Left lobe of liver (tissue), 2 donors: ENCODE results near the gene LHPP. TPM values are rescaled to one million over a fixed set of nuclear protein-coding genes. Genes with fewer than 3 reads are reported as not detected.

Experiments used
- ATAC-seq: fragments of 200-7000 bp; cut with Tn5 transposase; one replicate; pipeline ENCODE4 v1.9.1; 2020; ENCODE audit warnings: mild to moderate bottlenecking, moderate library complexity
- DNase-seq: peaks from one replicate; pipeline ENCODE4 v3.0.0-alpha.2; 2020; ENCODE audit warnings: low spot score
- total RNA-seq: library from RNA; stranded (reverse); gene quantifications from one replicate; pipeline ENCODE4 v1.2.1, GENCODE V29; 2021
- donor health status: DM: no; HTN: no; CAD: no; lungs with moderate emphysema.
- donor health status: DM: no; HTN: yes; CAD: no.

Gene LHPP
- total RNA-seq, 1 donor from 2014 or later = 52.0 TPM

DNA sequence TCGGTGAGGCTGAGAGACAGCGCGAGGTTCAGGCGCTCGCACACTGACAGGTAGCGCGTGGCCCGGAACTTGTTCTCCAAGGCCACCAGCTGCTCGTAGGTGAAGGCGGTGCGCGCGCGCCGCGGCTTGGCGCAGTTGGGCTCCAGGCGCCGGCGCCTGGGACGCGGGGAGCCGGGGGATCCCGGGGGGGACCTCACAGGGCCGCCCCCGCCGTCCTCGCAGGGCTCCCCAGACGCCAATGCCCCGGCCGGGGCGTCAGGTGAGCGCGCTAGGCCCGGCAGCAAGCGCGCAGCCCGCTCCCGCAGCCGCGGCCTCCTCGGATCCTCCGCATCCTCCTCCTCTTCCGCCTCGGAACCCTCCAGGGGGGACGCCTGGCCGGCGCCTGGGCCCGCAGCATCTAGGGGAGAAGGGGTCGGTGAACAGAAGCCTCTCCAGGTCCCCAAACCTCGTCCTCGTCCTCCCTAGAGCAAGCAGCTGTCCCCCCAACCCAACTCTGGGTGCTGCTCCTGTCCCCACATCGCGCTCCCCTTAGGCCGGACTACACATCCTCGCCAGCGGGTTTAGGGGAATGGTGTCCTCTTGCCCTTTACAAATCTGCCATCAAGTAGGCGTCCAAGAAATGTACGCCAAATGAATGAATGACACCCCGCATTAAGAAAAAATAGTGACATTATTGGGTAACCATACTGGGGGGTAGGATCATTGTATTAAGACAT, 13.7 kb upstream of the LHPP start:
- no peak for DNase-seq

DNA sequence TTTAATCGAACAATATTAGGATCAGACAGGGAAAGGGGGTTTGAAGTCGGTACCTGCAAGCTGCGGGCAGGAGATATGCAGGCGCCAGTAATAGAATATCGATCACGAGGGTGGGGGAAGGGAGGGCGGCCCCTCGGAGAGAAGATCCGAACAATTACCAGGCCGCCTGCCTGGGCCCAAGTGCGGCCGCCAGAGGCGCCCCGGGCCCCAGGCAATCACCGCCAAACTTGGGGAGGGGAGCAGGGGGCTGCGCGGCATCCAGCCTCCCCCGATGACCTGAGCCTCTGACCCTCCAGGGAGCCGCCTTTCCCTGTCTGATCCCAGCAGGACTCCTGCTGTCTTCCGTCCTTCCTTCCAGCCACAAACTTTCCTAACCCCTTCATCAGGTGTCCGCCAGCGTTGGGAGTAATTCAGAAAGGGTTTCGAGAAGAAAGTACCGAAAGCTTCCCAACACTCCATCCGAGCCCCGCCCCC, 12.9 kb upstream of the LHPP start:
- ATAC-seq (no peak), DNase-seq (no peak)

More for the DNA sequence above, 13.7 kb upstream of the LHPP start:
- ATAC-seq = peak; percentile 67

GRCh38 chr10:124449170-124450011, 12.2 kb upstream of the LHPP start:
- ATAC-seq = peak; percentile 38
- DNase-seq = no peak

DNA sequence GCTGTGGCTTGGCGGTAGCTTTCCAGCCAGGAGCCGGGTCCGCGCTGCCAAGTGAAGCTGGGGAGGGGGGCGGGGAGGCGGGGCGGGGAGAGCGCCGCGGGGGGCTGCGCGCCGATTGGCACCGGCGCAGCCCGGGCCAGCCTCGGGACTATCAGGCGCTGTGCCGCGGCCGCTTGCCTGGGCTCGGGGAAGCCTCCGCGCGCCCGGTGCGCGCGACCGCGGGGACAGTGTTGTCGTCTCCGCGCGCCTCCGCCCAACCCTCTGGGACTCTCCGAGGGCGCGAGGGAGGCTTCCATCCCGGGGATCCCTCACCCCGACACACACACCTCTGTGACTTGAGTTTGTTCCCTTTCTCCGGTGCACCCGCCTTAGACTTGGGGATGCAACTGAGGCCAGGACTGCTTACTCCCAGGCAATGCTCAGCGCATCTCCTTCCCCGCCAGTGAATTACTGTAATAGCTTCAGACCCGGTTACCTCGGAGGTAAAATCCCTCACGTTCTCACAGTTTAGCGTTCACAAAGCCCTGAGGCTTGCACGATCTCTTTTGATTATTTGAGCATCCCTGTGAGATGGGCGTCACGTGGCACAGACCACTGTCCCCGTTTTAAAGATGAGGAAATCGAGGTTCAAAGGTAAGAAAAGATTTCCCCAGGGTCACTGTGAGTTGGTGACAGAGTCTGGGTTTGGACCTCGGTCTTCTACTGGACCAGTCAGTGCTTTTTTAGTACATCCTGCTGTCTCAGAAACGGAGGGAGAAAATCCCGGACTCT, 11.4 kb upstream of the LHPP start, which contains the start of gene NKX1-2:
Gene NKX1-2, minus strand, starts transcription at position 24 of the 771 bp plus-strand sequence. CDS start 92 bp downstream, outside the sequence.
- DNase-seq (no peak), ATAC-seq (peak; percentile 53)

DNA sequence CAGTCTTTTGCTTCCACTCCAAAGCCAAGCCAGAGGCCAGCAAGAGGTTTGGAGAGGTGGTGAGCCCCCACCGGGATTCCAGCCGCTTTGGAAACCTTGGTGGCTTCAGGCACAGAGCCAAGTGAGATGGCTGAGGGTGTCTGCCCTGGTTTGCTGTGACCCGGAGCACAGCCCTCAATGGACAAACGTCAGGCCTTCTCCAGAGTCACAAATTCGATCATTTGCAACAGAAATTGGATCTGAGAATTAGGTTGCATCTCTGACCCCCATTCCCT, 10.9 kb upstream of the LHPP start:
- no peak for ATAC-seq
- DNase-seq = no peak

DNA sequence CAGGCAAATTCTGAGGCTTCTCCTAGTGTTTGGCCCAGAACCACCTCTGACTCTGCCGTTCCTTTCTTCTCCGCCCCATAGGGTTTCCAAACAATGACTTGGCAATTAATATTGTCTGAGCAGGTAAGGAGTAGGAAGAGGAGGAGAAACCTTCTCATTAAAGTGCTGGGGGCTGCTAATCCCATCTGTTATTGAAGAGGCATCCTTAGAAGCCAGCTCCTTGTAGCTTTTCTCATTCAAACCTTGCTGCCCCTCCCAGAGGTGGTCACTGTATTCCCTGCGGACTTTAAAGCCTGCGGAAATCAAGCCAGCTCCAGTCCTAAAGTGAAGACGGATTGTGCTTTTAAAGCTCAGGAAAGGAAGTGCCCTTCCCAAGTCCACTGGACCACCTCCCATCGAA, 10.3 kb upstream of the LHPP start:
- DNase-seq (no peak), ATAC-seq (no peak)

- no peak for DNase-seq
- no peak for ATAC-seq
These were observed 7.5 kb upstream of the LHPP start for GRCh38 chr10:124453960-124454610.

DNA sequence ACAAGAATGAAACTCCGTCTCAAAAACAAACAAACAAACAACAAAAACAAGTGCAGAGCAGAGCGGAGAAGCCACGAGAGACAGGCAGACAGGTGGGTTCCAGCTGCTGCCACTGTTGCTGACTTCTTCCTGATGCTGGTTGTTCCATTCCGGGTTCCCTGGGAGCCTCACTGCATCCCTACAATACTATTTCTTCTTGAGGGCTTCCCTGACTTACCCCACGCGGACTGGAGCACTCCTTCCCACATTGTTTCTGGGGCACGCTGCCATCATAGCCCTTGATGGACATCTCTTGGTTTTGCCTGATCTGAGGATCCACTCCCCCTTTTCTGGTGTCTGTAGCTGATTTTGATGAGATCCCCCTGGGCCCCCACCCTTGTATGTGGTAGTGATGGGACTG, 6.2 kb upstream of the LHPP start:
- no peak for ATAC-seq
- no peak for DNase-seq

GRCh38 chr10:124458473-124458872, 3.1 kb upstream of the LHPP start:
- DNase-seq (no peak), ATAC-seq (no peak)

GRCh38 chr10:124458889-124459288, 2.7 kb upstream of the LHPP start:
- no peak for DNase-seq

DNA sequence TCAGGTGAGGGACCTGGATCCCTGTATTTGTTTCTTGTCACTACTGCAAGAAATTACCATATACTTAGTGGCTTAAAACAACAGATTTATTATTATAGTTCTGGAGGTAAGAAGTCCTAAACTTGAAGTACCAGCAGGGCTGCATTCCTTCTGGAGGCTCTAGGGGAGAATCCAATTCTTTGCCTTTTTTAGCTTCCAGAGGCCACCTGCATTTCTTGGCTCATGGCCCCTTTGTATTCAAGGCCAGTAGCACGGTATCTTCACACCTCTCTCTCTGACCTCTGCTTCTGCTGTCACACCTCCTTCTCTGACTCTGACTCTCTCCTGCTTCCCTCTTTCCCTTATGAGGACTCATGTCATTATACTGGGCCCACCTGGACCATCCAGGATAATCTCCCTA, 2.2 kb upstream of the LHPP start:
- no peak for ATAC-seq
- no peak for DNase-seq

More at GRCh38 chr10:124458889-124459288, 2.7 kb upstream of the LHPP start:
- ATAC-seq = no peak

GRCh38 chr10:124460144-124460543, 1.5 kb upstream of the LHPP start:
- ATAC-seq = no peak
- DNase-seq = no peak

GRCh38 chr10:124462348-124462695, 699 bp downstream of the LHPP start:
- DNase-seq = no peak

DNA sequence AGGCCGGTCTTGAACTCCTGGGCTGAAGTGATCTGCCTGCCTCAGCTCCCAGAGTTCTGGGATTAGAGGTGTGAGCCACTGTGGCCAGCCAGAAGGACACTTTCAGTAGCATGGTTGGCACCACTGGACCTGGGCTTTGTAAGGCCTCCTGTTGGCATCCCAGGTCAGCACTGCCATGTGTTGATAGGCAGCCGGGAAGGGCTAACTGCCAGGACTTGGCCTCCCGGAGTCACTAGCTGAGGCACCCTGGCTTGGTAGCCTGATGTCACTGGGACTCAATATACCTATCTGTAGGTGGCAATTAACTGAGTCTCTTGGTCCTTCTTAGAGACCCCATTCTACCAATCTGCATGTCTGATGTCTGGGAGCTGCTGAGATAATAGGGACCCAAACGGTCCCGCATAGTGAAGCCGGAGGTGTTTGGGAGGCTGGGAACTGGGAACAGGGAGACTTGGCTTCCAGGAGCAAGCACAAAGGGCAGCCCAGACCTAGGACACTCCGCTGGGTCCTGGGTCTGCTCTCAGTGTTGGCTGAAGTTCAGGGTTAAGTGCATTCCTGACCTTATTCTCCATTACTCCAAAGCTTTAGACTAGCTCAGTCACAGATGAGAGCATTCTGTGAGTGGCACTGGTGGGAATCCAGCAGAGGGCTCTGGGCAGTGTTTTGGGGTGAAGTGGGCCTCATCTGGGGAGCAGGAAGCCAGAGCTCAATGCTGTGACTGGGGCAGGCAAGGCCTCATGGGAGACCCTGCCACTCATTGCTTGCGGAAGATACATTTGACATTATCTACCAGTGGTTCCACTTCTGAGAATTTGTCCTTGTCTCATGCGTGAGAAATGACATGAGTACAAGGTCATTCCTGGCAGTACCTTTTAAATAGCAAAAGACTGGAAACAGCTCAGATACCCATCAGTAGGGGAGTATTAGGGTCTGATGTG, 2.7 kb downstream of the LHPP start:
- peak; percentile 73 for DNase-seq
- ATAC-seq = peak; percentile 36

More at GRCh38 chr10:124462348-124462695, 699 bp downstream of the LHPP start:
- ATAC-seq = no peak

DNA sequence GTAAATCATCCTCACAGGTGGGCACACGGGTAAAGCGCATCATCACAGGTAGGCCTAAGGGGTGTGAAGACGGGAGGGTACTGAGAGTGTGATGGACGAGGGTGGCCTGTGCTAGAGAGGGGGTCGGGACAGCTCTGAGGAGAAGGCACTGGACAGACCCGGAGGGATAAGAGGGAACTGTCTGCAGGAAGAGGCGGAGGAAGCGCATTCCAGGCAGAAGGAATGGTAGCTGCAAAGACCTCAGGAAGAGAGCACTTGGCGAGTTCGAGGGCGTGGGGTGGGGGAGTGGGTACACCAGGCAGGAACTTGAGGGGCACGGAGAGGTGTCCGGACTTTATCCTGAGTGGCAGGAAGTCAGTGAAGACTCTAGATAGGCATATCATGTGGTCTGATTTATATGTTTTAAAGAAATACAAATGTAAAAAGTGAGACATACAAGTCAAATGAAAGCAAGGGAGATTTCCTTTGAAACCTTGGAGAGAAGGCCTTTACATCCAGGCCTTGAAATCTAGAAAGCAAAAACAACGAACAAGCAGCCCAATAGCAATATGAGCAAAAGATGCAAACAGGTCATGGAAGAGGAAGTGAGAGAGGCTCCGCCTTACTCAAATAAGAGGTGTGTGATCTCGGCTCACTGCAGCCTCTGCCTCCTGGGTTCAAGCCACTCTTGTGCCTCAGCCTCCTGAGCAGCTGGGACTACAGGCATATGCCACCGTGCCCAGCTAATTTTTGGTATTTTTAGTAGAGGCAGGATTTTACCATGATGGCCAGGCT, 3.6 kb downstream of the LHPP start:
- DNase-seq (no peak), ATAC-seq (no peak)

DNA sequence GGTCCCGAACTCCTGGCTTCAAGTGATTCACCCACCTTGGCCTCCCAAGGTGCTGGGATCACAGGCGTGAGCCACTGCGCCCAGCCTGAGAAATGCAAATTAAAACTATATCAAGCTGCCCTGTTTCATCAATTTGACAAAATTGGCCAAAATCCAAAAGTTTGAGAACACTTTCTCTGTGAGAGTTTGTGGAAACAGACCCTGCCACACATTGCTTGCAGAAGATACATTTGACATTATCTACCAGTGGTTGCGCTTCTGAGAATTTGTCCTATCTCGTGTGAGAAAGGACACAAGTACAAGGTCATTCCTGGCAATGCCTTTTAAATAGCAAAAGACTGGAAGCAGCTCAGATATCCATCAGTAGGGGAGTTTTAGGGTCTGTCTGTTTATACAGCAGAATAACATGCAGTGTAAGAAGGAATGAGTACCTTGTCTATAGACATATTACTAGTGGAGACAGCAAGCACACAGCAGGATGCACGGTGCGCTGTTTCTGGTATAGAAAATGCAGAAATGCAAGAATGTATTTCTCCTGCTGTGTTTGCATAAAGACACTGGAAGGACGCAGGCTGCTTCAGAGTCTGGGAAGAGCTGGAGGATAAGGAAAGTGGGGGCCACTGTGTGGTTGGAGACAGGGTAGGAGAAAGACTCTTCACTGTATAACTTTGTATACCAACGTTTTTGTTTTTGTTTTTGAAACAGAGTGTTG, 4.3 kb downstream of the LHPP start:
- no peak for DNase-seq
- ATAC-seq = no peak

DNA sequence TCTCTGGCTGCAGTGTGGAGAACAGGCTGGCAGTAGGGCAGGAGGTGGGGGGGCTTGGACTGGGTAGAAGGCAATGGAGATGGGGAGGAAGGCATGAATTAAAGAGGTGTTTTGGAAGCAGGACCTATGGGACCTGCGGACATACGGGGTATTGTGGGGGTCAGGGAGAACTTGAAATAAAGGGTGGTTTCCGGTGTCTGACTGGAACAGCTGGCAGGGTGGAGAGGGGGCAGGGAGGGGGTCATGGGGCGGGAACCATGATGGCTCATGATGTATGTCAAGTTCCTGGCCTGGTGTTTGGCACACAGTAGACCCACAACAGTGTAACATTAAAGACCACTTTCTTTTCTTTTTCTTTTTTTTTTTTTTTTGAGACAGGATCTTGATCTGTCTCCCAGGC, 5.5 kb downstream of the LHPP start:
- no peak for ATAC-seq

DNA sequence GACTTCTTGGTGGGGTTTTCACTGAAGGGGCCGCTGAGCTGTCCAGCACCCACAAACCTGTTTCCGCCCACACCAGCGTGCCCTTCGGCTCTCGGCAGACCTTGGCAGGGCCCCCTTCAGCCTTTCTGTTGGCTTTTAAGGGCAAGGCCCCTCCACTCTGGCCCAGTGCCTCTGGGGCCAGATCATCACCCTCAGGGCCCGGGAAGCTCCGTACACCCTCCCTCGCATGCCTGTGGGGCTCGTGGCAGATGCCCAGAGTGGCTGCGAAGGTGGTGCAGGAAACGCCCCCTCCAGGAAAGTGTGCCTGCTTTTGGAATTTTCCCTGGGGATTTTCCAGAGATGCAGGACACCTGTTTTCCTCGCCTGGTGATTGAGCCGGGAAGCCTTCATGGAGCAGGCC, 7.0 kb downstream of the LHPP start:
- DNase-seq = peak; percentile 60
- peak; percentile 6 for ATAC-seq

More for the DNA sequence above, 5.5 kb downstream of the LHPP start:
- no peak for DNase-seq
